HuH-7 (cell line): ENCODE data around the gene DHRSX.
"Not testable (repeated sequence)": the region's sequence is repeated elsewhere in the genome, so short reads cannot be mapped to it uniquely, and the experiment has no call there.

Experiments
- DNase-seq: peaks from one replicate; pipeline ENCODE4 v3.0.0; 2011; ENCODE audit warnings: low spot score

The DHRSX gene

DNA sequence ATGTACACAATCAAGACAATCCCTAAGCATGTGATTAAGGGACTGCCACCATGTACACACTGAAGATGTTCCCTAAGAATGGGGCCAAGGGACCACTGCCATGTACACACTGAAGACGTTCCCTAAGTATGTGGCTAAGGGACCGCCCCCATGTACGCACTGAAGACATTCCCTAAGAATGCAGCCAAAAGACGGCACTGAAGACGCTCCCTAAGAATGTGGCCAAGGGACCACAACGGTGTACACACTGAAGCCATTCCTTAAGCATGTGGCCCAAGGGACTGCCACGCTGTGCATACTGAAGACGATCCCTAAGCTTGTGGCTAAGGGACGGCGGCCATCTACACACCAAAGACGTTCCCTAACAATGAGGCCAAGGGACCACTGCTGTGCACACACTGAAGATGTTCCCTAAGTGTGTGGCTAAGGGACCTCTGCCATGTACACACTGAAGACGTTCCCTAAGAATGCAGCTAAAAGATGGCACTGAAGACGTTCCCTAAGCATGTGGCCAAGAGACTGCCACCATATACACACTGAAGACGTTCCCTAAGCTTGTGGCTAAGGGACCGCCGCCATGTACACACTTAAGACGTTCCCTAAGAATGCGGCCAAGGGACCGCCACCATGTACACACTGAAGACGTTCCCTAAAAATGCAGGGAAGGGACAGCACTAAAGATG, 26.4 kb downstream of the DHRSX start:
- no peak for DNase-seq

DNA sequence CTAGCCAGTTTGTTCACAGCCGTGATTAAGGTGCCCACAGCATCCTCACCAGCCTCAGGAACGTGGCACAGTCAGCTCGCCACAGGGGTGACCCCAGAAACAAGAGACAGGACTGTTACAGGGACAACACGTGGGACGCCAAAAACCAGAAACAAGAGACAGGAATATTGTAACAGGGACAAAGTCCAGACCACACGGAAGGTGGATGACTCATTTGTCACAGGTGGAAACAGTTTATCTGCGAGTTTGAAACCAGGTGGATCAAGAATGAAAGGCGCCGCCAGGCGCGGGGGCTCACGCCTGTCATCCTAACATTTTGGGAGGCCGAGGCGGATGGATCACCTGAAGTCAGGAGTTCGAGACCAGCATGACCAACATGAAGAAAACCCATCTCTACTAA, 27.7 kb downstream of the DHRSX start:
- not testable (repeated sequence) for DNase-seq

DNA sequence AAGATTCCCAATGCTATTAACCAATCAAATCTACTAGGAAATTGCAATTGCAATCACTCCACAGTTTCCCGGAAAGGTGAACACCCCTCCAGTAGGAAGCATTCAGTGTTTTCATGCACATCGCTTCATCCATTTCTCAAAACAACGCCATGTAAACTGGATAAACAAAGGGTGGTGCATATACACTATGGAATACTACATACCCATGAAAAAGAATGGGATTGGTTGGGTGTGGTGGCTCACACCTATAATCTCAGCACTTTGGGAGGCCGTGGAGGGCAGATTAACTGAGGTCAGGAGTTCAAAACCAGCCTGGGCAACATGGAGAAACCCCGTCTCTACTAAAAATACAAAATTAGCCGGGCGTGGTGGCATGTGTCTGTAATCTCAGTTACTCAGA, 29.1 kb downstream of the DHRSX start:
- no peak for DNase-seq

DNA sequence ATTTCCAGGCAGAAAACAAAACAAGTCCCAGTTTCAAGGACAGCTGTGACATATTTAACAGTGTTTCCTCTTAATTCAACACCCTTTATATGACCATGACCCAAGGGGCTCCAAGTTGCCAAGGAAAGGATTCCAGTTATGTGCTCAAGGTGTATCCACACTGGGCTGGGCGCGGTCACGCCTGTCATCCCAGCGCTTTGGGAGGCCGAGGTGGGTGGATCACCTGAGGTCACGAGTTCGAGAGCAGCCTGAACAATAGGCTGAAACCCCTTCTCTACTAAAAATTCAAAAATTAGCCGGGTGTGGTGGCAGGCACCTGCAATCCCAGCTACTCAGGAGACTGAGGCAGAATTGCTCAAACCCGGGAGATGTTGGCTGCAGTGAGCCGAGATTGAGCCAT, 29.6 kb downstream of the DHRSX start:
- not testable (repeated sequence) for DNase-seq

DNA sequence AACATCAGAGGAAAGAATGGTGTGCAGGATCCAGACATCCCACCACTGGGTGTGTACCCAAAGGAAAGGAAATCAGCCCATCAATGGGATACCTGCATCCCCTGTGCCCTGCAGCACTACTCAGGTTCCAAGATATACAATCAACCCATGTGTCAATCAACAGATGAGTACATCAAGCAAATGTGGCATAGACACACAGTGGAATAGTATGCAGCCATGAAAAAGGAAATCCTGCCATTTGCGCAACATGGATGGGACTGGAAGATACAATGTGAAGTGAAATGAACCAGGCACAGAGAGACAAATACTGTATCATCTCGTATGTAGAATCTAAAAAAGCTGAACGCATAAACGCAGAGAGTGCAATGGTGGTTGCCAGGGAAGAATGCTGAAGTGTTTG, 30.9 kb downstream of the DHRSX start:
- DNase-seq, result not testable (repeated sequence)

DNA sequence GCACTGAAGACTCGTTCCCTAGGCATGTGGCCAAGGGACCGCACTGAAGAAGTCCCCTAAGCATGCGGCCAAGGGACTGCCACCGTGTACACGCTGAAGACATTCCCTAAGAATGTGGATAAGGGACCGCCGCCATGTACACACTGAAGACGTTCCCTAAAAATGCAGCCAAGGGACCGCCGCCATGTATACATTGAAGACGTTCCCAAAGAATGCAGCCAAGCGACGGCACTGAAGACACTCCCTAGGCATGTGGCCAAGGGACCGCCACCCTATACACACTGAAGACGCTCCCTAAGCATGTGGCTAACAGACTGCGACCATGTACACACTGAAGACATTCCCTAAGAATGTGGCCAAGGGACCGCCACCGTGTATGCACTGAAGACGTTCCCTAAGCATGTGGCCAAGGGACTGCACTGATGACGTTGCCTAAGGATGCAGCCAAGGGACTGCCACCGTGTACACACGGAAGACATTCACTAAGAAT, 31.5 kb downstream of the DHRSX start:
- DNase-seq, result no peak

DNA sequence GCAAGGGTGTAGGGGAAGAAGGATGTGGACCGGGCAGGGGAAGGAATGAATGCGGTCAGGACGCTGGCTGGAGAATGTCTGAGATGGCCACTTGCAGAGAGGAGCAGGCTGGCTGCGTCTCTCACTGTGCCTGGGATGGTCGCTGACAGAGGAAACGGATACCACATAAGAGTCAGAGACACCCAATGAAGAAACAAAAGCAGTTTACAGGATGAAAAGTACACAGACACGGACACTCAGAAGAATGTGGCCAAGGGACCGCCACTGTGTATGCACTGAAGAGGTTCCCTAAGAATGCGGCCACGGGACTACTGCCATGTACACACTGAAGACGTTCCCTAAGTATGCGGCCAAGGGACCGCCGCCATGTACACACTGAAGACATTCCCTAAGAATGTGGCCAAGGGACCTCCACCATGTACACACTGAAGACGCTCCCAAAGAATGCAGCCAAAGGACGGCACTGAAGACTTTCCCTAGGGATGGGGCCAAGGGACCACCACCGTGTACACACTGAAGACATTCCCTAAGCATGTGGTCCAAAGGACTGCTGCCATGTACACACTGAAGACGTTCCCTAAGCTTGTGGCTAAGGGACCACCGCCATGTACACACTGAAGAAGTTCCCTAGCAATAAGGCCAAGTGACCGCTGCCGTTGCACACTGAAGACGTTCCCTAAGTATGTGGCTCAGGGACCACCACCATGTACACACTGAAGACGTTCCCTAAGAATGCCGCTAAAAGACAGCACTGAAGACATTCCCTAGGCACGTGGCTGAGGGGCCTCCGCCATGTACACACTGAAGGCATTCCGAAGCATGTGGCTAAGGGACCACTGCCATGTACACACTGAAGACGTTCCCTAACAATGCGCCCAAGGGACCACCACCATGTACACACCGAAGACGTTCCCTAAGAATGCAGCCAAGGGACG, 32.2 kb downstream of the DHRSX start:
- no peak for DNase-seq

DNA sequence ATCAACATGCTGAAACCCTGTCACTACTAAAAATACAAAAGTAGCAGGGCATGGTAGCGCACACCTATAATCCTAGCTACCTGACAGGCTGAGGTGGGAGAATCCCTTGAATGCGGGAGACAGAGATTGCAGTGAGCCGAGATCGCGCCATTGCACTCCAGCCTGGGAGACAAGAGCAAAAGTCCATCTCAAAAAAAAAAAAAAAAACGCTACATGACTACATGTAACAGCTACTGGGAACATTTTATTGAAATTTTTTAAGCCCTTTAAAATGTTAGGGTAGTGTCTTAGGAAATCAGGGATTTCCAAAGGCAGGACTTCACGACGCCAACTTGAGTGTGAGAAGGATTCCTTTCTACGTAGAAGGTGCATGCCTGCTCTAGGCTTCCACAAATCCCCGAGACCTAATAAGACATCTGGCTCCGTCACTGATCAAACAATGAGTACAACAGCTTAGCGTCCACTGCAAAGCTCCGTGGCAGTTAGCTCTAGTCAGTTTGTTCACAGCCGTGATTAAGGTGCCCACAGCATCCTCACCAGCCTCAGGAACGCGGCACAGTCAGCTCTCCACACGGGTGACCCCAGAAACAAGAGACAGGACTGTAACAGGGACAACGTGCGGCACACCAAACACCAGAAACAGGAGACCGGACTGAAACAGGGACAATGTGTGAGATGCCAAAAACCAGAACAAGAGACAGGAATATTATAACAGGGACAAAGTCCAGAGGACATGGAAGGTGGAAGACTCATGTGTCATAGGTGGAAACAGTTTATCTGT, 33.7 kb downstream of the DHRSX start:
- no peak for DNase-seq

DNA sequence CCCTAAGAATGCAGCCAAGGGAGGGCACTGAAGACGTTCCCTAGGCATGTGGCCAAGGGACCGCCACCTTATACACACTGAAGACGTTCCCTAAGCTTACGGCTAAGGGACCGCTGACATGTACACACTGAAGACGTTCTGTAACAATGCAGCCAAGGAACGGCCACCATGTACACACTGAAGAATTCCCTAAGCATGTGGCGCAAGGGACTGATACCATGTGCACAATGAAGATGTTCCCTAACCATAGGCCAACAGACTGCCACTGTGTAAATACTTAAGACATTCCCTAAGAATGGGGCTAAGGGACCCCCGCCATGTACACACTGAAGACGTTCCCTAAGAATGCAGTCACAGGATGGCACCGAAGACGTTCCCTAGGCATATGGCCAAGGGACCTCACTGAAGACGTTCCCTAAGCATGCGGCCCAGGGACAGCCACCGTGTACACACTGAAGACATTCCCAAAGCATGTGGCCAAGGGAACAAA, 36.1 kb downstream of the DHRSX start:
- DNase-seq, result no peak

DNA sequence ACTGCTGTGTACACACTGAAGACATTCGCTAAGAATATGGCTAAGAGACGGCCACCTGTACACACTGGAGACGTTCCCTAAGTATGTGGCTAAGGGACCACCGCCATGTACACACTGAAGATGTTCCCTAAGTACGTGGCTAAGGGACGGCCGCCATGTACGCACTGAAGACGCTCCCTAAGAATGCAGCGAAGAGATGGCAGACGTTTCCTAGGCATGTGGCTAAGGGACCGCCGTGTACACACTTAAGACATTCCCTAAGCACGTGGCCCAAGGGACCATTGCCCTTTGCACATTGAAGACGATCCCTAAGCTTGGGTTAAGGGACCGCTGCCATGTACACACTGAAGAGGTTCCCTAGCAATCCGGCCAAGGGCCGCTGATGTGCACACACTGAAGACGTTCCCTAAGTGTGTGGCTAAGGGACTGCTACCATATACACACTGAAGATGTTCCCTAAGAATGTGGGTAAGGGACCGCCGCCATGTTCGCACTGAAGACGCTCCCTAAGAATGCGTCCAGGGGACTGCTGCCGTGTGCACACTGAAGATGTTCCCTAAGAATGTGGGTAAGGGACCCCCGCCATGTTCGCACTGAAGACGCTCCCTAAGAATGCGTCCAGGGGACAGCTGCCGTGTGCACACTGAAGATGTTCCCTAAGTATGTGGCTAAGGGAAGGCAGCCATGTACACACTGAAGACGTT, 36.7 kb downstream of the DHRSX start:
- no peak for DNase-seq

DNA sequence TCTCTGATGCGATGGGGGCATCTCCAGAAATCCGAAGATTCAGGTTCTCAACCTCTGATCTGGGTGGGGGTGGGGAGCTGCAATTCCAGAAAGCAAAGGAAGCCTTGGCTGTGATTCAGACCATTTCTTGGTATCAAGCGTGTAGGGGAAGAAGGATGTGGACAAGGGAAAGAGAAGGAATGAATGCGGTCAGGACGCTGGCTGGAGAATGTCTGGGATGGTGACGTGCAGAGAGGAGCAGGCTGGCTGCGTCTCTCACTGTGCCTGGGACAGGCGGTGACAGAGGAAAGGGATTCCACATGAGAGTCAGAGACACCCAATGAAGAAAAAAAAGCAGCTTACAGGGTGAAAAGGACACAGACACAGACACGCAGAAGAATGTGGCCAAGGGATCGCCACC, 37.3 kb downstream of the DHRSX start:
- DNase-seq, result not testable (repeated sequence)

DNA sequence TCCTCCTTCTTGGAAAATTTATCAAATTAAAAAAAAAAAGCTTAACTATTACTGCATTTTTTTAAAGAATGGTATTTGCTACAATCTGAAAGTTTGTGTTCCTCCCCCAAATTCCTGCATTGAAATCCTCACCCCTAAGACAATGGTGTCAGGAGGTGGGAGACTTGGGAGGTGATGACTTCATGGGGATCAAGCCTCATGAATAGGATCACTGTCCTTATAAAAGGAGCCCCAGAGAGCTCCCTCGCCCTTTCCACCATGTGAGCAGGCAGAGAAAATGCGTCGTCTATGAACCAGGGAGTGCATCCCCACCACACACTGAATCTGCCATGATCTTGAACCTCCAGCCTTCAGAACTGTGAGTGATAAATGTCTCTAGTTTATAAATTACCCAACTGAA, 38.0 kb downstream of the DHRSX start:
- no peak for DNase-seq

DNA sequence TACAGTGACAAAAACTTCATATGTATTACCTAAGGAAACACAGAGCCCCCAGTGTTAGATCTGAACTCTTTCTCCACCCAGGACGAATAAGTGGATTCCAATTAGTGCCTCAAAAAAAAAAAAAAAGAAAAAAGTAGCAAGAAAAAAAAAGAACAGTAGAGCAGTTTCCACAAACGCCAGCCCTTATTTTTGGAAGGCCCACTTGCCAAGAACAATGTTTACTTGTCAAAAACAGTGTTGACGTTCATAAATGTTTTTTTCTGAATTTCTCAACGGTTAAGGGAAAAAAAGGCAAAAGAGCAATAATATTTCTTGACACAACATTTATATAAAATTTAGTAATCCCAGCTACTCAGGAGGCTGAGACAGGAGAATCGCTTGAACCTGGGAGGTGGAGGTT, 38.7 kb downstream of the DHRSX start:
- no peak for DNase-seq

DNA sequence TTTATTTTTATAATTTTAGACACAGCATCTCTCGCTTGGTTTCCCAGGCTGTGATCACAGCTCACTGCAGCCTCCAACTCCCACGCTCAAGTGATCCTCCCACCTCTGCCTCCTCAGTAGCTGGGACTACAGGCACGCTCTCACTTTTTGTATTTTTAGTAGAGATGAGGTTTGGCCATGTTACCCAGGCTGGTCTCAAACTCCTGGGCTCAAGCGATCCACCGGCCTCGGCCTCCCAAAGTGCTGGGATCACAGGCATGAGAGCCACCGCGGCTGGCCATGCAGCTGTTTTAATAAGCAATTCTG, 39.1 kb downstream of the DHRSX start:
- DNase-seq, result no peak

DNA sequence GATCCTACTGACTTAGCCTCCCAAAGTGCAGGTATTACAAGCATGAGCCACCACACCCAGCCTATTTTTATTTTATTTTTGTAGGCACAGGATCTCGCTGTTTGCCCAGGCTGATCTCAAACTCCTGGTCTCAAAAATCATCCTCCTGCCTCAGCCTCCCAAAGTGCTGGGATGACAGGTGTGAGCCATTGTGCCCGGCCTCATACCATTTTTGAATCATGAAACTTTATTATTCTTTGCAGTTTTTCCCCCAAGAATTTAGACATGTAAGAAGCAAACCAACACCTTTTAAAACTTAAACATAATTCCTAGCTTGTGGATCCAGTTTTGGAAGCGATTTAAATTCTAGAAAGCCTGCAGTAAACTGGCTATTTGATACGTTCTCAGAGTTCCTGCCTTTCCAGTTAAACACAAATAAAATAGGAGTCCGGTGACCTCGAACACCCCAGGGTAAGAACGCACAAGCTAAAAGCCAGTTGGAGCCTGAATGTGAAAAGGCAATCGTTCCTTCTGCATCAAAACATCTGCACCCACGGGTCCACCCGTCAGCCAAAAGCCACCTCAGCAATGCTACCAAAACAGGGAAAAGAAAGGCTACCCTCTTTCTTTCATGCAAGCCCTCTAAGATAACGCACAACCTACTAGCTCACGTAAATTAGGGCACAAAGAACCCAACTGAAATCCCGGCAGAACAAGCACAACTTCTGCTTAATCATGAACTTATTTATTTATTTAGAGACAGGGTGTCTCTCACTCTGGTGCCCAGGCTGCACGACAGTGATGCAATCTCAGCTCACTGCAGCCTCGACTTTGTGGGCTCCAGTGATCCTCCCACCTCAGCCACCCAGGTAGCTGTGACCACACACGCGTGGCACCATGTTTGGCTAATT, 39.7 kb downstream of the DHRSX start:
- DNase-seq, result not testable (repeated sequence)

DNA sequence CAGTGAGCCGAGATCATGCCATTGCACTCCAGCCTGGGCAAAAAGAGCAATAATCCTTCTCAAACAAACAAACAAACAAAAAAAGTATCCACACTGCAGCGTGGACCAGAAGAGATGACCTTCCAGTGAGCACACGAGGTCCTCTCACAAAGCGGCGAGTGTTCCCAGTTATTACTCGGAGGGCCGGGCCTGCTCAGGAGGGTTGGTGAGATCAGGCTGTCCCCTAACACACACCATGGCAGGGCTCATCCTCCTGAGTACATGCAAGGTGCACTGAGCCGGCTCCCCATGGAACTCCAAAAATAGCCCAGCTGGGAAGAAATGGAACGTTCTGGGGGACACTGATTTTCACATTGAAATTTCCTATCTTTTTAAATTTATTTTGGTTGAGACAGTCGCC, 40.7 kb downstream of the DHRSX start:
- not testable (repeated sequence) for DNase-seq

DNA sequence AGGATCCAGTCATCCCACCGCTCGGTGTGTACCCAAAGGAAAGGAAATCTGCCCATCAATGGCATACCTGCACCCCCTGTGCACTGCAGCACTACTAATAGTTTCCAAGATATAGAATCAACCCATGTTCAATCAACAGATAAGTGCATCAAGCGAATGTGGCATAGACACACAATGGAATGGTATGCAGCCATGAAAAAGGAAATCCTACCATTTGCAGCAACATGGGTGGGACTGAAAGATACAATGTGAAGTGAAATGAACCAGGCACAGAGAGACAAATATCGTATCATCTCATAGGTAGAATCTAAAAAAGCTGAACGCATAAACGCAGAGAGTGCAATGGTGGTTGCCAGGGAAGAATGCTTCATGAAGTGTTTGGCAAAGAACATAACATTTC, 42.5 kb downstream of the DHRSX start:
- no peak for DNase-seq

DNA sequence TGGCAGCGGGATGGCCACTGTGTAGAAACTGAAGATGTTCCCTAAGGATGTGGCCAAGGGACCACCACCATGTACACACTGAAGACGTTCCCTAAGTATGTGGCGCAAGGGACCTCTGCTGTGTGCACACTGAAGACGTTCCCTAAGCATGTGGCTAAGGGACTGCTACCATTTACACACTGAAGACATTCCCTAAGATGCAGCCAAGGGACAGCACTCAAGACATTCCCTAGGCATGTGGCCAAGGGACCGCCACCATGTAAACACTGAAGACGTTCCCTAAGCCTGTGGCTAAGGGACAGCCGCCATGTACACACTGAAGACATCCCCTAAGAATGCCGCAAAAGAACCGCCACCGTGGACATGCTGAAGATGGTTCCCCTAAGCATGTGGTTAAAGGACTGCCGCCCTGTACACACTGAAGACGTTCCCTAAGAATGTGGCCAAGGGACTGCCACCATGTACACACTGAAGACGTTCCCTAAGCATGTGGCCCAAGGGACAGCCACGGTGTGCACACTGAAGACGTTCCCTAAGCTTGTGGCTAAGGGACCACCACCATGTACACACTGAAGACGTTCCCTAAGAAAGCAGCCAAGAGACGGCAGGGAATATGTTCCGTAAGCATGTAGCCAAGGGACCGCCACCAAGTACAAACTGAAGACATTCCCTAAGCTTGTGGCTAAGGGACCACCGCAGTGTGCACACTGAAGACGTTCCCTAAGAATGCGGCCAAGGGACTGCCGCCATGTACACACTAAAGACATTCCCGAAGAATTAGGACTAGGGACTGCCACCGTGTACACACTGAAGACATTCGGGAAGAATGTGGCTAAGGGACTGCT, 43.3 kb downstream of the DHRSX start:
- DNase-seq, result no peak

DNA sequence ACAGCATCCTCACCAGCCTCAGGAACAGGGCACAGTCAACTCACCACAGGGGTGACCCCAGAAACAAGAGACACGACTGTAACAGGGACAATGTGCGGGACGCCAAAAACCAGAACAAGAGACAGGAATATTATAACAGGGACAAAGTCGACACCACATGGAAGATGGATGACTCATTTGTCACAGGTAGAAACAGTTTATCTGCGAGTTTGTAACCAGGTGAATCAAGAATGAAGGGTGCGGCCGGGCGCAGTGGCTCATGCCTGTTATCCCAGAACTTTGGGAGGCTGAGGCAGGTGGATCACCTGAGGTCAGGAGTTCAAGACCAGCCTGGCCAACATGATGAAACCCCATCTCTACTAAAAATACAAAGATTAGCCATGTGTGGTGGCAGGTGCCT, 44.7 kb downstream of the DHRSX start:
- not testable (repeated sequence) for DNase-seq

DNA sequence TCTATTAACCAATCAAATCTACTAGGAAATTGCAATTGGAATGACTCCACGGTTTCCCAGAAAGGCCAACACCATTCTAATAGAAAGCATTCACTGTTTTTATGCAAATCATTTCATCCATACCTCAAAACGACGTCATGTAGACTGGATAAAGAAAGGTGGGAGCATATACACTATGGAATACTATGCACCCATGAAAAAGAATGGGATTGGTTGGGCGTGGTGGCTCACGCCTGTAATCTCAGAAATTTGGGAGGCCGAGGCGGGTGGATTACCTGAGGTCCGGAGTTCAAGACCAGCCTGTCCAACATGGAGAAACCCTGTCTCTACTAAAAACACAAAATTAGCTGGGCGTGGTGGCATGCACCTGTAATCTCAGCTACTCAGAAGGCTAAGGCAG, 46.2 kb downstream of the DHRSX start:
- DNase-seq, result not testable (repeated sequence)
